K562 (cell line): ENCODE data around the gene RBMX.

Experiments
- EZH2 ChIP-seq: IDR thresholded peaks from 2 replicates; pipeline ENCODE4 v1.6.1; 2012; ENCODE audit warnings: low read depth, mild to moderate bottlenecking, inconsistent platforms, low read length, borderline replicate concordance
- NFIX ChIP-seq: fragments of 250-450 bp; sonication (Bioruptor Pico); IDR thresholded peaks from 2 replicates; pipeline ENCODE4 v1.4.0; 2020; ENCODE audit warnings: low read depth, mild to moderate bottlenecking, moderate library complexity
- NFRKB ChIP-seq: fragments of 450-650 bp; IDR thresholded peaks from 2 replicates; pipeline ENCODE4 v1.6.1; 2016; ENCODE audit warnings: low read depth
- SRSF3 ChIP-seq: fragments of 200-400 bp; formaldehyde crosslinking; IDR thresholded peaks from 2 replicates; pipeline ENCODE4 v1.6.1; 2016; ENCODE audit warnings: mild to moderate bottlenecking, low read length, moderate library complexity; ENCODE audit not compliant: insufficient read depth
- ZFX ChIP-seq: sonication (generic); formaldehyde crosslinking; IDR thresholded peaks from 2 replicates; pipeline ENCODE4 v1.8.0; 2022; ENCODE audit warnings: mild to moderate bottlenecking, missing genetic modification reagents, moderate library complexity
- TF ChIP-seq, protein P1 (sequence below): fragments of 200-600 bp; sonication (generic); IDR thresholded peaks from one replicate; pipeline ENCODE4 v1.6.1; 2012; ENCODE audit warnings: mild to moderate bottlenecking, low read depth, low read length, inconsistent platforms

GRCh38 chrX:136828830-136829229 lies 51.7 kb downstream of the RBMX start:
- TF ChIP-seq, protein P1, sequence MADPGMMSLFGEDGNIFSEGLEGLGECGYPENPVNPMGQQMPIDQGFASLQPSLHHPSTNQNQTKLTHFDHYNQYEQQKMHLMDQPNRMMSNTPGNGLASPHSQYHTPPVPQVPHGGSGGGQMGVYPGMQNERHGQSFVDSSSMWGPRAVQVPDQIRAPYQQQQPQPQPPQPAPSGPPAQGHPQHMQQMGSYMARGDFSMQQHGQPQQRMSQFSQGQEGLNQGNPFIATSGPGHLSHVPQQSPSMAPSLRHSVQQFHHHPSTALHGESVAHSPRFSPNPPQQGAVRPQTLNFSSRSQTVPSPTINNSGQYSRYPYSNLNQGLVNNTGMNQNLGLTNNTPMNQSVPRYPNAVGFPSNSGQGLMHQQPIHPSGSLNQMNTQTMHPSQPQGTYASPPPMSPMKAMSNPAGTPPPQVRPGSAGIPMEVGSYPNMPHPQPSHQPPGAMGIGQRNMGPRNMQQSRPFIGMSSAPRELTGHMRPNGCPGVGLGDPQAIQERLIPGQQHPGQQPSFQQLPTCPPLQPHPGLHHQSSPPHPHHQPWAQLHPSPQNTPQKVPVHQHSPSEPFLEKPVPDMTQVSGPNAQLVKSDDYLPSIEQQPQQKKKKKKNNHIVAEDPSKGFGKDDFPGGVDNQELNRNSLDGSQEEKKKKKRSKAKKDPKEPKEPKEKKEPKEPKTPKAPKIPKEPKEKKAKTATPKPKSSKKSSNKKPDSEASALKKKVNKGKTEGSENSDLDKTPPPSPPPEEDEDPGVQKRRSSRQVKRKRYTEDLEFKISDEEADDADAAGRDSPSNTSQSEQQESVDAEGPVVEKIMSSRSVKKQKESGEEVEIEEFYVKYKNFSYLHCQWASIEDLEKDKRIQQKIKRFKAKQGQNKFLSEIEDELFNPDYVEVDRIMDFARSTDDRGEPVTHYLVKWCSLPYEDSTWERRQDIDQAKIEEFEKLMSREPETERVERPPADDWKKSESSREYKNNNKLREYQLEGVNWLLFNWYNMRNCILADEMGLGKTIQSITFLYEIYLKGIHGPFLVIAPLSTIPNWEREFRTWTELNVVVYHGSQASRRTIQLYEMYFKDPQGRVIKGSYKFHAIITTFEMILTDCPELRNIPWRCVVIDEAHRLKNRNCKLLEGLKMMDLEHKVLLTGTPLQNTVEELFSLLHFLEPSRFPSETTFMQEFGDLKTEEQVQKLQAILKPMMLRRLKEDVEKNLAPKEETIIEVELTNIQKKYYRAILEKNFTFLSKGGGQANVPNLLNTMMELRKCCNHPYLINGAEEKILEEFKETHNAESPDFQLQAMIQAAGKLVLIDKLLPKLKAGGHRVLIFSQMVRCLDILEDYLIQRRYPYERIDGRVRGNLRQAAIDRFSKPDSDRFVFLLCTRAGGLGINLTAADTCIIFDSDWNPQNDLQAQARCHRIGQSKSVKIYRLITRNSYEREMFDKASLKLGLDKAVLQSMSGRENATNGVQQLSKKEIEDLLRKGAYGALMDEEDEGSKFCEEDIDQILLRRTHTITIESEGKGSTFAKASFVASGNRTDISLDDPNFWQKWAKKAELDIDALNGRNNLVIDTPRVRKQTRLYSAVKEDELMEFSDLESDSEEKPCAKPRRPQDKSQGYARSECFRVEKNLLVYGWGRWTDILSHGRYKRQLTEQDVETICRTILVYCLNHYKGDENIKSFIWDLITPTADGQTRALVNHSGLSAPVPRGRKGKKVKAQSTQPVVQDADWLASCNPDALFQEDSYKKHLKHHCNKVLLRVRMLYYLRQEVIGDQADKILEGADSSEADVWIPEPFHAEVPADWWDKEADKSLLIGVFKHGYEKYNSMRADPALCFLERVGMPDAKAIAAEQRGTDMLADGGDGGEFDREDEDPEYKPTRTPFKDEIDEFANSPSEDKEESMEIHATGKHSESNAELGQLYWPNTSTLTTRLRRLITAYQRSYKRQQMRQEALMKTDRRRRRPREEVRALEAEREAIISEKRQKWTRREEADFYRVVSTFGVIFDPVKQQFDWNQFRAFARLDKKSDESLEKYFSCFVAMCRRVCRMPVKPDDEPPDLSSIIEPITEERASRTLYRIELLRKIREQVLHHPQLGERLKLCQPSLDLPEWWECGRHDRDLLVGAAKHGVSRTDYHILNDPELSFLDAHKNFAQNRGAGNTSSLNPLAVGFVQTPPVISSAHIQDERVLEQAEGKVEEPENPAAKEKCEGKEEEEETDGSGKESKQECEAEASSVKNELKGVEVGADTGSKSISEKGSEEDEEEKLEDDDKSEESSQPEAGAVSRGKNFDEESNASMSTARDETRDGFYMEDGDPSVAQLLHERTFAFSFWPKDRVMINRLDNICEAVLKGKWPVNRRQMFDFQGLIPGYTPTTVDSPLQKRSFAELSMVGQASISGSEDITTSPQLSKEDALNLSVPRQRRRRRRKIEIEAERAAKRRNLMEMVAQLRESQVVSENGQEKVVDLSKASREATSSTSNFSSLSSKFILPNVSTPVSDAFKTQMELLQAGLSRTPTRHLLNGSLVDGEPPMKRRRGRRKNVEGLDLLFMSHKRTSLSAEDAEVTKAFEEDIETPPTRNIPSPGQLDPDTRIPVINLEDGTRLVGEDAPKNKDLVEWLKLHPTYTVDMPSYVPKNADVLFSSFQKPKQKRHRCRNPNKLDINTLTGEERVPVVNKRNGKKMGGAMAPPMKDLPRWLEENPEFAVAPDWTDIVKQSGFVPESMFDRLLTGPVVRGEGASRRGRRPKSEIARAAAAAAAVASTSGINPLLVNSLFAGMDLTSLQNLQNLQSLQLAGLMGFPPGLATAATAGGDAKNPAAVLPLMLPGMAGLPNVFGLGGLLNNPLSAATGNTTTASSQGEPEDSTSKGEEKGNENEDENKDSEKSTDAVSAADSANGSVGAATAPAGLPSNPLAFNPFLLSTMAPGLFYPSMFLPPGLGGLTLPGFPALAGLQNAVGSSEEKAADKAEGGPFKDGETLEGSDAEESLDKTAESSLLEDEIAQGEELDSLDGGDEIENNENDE, result no peak
- TF ChIP-seq NFRKB (no peak), ZFX (CRISPR knock-in tag) (no peak), EZH2 (no peak), SRSF3 (no peak), NFIX (CRISPR knock-in tag) (no peak)
